Kidney tubule cell (primary cell): ENCODE measurements around the gene CARD18.
"Not testable (repeated sequence)": the region's sequence is repeated elsewhere in the genome, so short reads cannot be mapped to it uniquely, and the experiment has no call there.

Experiments
- DNase-seq: peaks from one replicate; pipeline ENCODE4 v3.0.0-alpha.2; 2018; ENCODE audit warnings: low spot score

CARD18 gene

GRCh38 chr11:105132716-105133511, 6.7 kb downstream of the CARD18 start:
- no peak for DNase-seq

GRCh38 chr11:105130189-105130813, 9.3 kb downstream of the CARD18 start:
- no peak for DNase-seq

GRCh38 chr11:105124756-105125155, 14.8 kb downstream of the CARD18 start:
- no peak for DNase-seq

- no peak for DNase-seq
These were observed 28.2 kb downstream of the CARD18 start for GRCh38 chr11:105111145-105111944.

GRCh38 chr11:105110688-105111030, 28.9 kb downstream of the CARD18 start:
- DNase-seq, result no peak

GRCh38 chr11:105109855-105110687, 29.5 kb downstream of the CARD18 start:
- DNase-seq, result peak; percentile 45

- DNase-seq, result no peak
These were observed 30.2 kb downstream of the CARD18 start for GRCh38 chr11:105109321-105109720.

- DNase-seq, result no peak
These were observed 31.3 kb downstream of the CARD18 start for GRCh38 chr11:105108247-105108646.

GRCh38 chr11:105107226-105107825, 32.2 kb downstream of the CARD18 start:
- not testable (repeated sequence) for DNase-seq

GRCh38 chr11:105106140-105106539, 33.4 kb downstream of the CARD18 start:
- DNase-seq, result no peak

- DNase-seq, result no peak
These were observed 35.3 kb downstream of the CARD18 start for GRCh38 chr11:105104292-105104691.

- DNase-seq, result no peak
These were observed 36.2 kb downstream of the CARD18 start for GRCh38 chr11:105103336-105103735.

GRCh38 chr11:105102079-105102581, 37.4 kb downstream of the CARD18 start:
- not testable (repeated sequence) for DNase-seq

- DNase-seq, result no peak
These were observed 38.5 kb downstream of the CARD18 start for GRCh38 chr11:105100981-105101630.

- peak; percentile 37 for DNase-seq
These were observed 39.4 kb downstream of the CARD18 start for GRCh38 chr11:105100206-105100605.

- DNase-seq, result not testable (repeated sequence)
These were observed 40.0 kb downstream of the CARD18 start for GRCh38 chr11:105099594-105099993.

GRCh38 chr11:105092256-105093239, 47.0 kb downstream of the CARD18 start:
- no peak for DNase-seq
